ENCODE data around the gene IRAG1. TPM values are rescaled to one million over a fixed set of nuclear protein-coding genes. Genes with fewer than 3 reads are reported as not detected.

IRAG1 gene
- total and polyA plus RNA-seq, 2 donors (not counting 1 experiment from before 2014, with no cell fraction given): 0.27 to 0.32 TPM

DNA sequence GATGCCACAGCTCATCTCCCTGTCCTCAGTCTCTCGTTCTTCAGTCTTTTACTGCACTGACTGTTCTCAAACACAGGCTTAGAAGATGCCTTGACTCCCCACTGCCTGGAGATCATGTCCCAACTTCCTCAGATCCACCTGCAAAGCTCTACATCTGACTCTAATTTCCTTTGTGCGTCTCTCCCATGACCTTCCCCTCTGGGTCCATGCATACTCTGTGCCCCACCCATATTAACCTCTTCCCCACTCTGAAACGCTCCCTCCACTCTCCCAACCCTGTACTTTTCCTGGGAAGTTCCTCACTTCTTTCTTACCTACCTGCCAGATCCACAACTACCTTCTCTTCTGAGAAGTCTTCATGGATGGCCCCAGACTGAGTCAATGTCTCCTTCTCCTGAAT, 16.6 kb downstream of the IRAG1 start:
- Histone ChIP-seq H2AFZ (ENCODE audit: insufficient read depth, low read depth, low read length, poor library complexity, severe bottlenecking) (no peak overlapping the region), H3K9me3 (ENCODE audit: control extremely low read depth in 1 of 3, control insufficient read depth in 2 of 3, insufficient read depth in 1 of 3, low read length in 2 of 3) (no peaks in the 10 kb centered on the region), H3K4me2 (replicated peaks; ENCODE audit: low read depth, low read length, poor library complexity, severe bottlenecking) (no peak overlapping the region), H3K27me3 (replicated peaks in 1 of 4; ENCODE audit: control extremely low read depth in 1 of 4, control insufficient read depth in 3 of 4, insufficient read depth in 4 of 4, low read length in 3 of 4) (peaks cover 0 to 28% (median 14%) of the 10 kb centered on the region in 4 experiments), H3K9ac (ENCODE audit: low read length) (no peak overlapping the region), H3K36me3 (replicated peaks in 1 of 2; ENCODE audit: control extremely low read depth in 1 of 2, control insufficient read depth in 1 of 2, extremely low read depth in 1 of 2, insufficient read depth in 2 of 2, low read length in 1 of 2) (no peaks in the 10 kb centered on the region), H3K4me1 (ENCODE audit: control insufficient read depth in 2 of 2, insufficient read depth in 2 of 2, low read length in 2 of 2) (peaks cover 10 to 11% of the 10 kb centered on the region in 2 donors), H3K27ac (ENCODE audit: low read length in 2 of 2) (no peak overlapping the region), H3K4me3 (ENCODE audit: control extremely low read depth in 1 of 5, extremely low read depth in 1 of 5, insufficient read depth in 1 of 5, low read depth in 2 of 5, low read length in 4 of 5) (no peak overlapping the region), H3K79me2 (ENCODE audit: control insufficient read depth, insufficient read depth, low read length) (no peaks in the 10 kb centered on the region), H4K20me1 (ENCODE audit: control insufficient read depth, insufficient read depth, low read length, poor library complexity, severe bottlenecking) (no peaks in the 10 kb centered on the region)
- TF ChIP-seq EZH2 (IDR thresholded peaks at IDR 0.05; ENCODE audit: borderline replicate concordance, insufficient read depth, low read depth, low read length, poor library complexity, severe bottlenecking) (no peak), CTCF (IDR thresholded peaks at IDR 0.05) (no peak)
- DNase-seq (no peak), ATAC-seq (ENCODE audit: low read depth) (no peak)
- 88% methylated on average over 2 of the region's 3 CpGs for WGBS (ENCODE audit: insufficient coverage)
- Mint-ChIP-seq H3K4me3 (no peak overlapping the region), H3K4me1 (peaks cover 22% of the 10 kb centered on the region), H3K9me3 (ENCODE audit: insufficient read depth) (no peaks in the 10 kb centered on the region), H3K27me3 (peaks cover 35% of the 10 kb centered on the region), H3K27ac (no peak overlapping the region)
- intact Hi-C loops (cut with micrococcal nuclease): no loop called here
- ChIA-PET CTCF (interaction anchor here (1.5 kb wide), 1 partner anchor 136 kb away, joined by 4 read pairs; the partner anchor contains the start of gene RNF141), POLR2A (no interaction called here)

GRCh38 chr11:10674911-10675440, 18.6 kb downstream of the IRAG1 start:
- no peak for DNase-seq
- H3K9ac ChIP-seq (ENCODE audit: low read length): no peak overlapping the region
- POLR2A ChIA-PET: no interaction called here

More at GRCh38 chr11:10674911-10675440, 18.6 kb downstream of the IRAG1 start:
- Mint-ChIP-seq H3K4me3 (peak overlapping the region; percentile 45), H3K9me3 (ENCODE audit: insufficient read depth) (no peaks in the 10 kb centered on the region), H3K27me3 (peaks cover 35% of the 10 kb centered on the region), H3K27ac (no peak overlapping the region), H3K4me1 (peaks cover 22% of the 10 kb centered on the region)
- CTCF ChIA-PET: interaction anchor here (1.3 to 1.6 kb wide), 3 partner anchors 28 to 273 kb away, joined by 3 to 4 read pairs (median 3); no protein-coding TSS in a partner anchor
- ATAC-seq (ENCODE audit: low read depth): no peak
- Histone ChIP-seq H3K9me3 (ENCODE audit: control extremely low read depth in 1 of 3, control insufficient read depth in 2 of 3, insufficient read depth in 1 of 3, low read length in 2 of 3) (no peaks in the 10 kb centered on the region), H3K79me2 (ENCODE audit: control insufficient read depth, insufficient read depth, low read length) (no peaks in the 10 kb centered on the region), H3K27ac (ENCODE audit: low read length in 2 of 2) (no peak overlapping the region), H3K36me3 (replicated peaks in 1 of 2; ENCODE audit: control extremely low read depth in 1 of 2, control insufficient read depth in 1 of 2, extremely low read depth in 1 of 2, insufficient read depth in 2 of 2, low read length in 1 of 2) (no peaks in the 10 kb centered on the region), H3K4me1 (ENCODE audit: control insufficient read depth in 2 of 2, insufficient read depth in 2 of 2, low read length in 2 of 2) (peaks cover 10 to 11% of the 10 kb centered on the region in 2 donors), H4K20me1 (ENCODE audit: control insufficient read depth, insufficient read depth, low read length, poor library complexity, severe bottlenecking) (no peaks in the 10 kb centered on the region), H3K4me3 (ENCODE audit: control extremely low read depth in 1 of 5, extremely low read depth in 1 of 5, insufficient read depth in 1 of 5, low read depth in 2 of 5, low read length in 4 of 5) (peak overlapping the region in 1 of 5 experiments; percentile 10), H2AFZ (ENCODE audit: insufficient read depth, low read depth, low read length, poor library complexity, severe bottlenecking) (peak overlapping the region; percentile 24), H3K27me3 (replicated peaks in 1 of 4; ENCODE audit: control extremely low read depth in 1 of 4, control insufficient read depth in 3 of 4, insufficient read depth in 4 of 4, low read length in 3 of 4) (peaks cover 0 to 28% (median 14%) of the 10 kb centered on the region in 4 experiments), H3K4me2 (replicated peaks; ENCODE audit: low read depth, low read length, poor library complexity, severe bottlenecking) (peak overlapping the region; percentile 13)
- WGBS (ENCODE audit: insufficient coverage): 22% methylated on average over 10 of the region's 10 CpGs
- TF ChIP-seq CTCF (IDR thresholded peaks at IDR 0.05): no peak
- TF ChIP-seq EZH2 (IDR thresholded peaks at IDR 0.05; ENCODE audit: borderline replicate concordance, insufficient read depth, low read depth, low read length, poor library complexity, severe bottlenecking): no peak
- intact Hi-C loops (cut with micrococcal nuclease): no loop called here

Data from B cell (primary cell).